Keratinocyte (primary cell): ENCODE data around the gene TFAP2B. TPM values are rescaled to one million over a fixed set of nuclear protein-coding genes. Genes with fewer than 3 reads are reported as not detected.

Source experiments
- DNase-seq: peaks from one replicate; pipeline ENCODE4 v3.0.0-alpha.2; 2011; ENCODE audit warnings: low read depth, missing footprints, low spot score
- FAIRE-seq: peaks from 2 replicates; lab custom pipeline; 2011; peaks lifted over from hg19 to GRCh38; lab: Jason Lieb, UNC
- H2AFZ ChIP-seq: 2 replicates; pipeline ENCODE4 v1.6.0; 2012; ENCODE audit warnings: low read length, control low read depth, inconsistent platforms; ENCODE audit not compliant: control insufficient read depth
- H3K27ac ChIP-seq: 2 replicates; pipeline ENCODE4 v1.5.1; 2011; ENCODE audit warnings: low read length; ENCODE audit not compliant: control insufficient read depth, insufficient read depth
- H3K27me3 ChIP-seq: 3 replicates; pipeline ENCODE4 v1.6.0; 2011; ENCODE audit warnings: low read length; ENCODE audit not compliant: control insufficient read depth, insufficient read depth; ENCODE audit errors: extremely low read depth
- H3K36me3 ChIP-seq, 2 experiments: 2 replicates in 1 of 2; 3 replicates in 1 of 2; pipeline ENCODE4 v1.5.1; 2011; ENCODE audit warnings: low read length in 2 of 2, mild to moderate bottlenecking in 1 of 2; ENCODE audit not compliant: control insufficient read depth in 2 of 2, insufficient read depth in 2 of 2; ENCODE audit errors: extremely low read depth in 1 of 2
- H3K4me1 ChIP-seq: 3 replicates; pipeline ENCODE4 v1.5.1; 2011; ENCODE audit warnings: low read length; ENCODE audit not compliant: control insufficient read depth, insufficient read depth; ENCODE audit errors: extremely low read depth
- H3K4me2 ChIP-seq: 3 replicates; pipeline ENCODE4 v1.6.0; 2011; ENCODE audit warnings: low read depth, low read length; ENCODE audit not compliant: control insufficient read depth, insufficient read depth; ENCODE audit errors: extremely low read depth
- H3K4me3 ChIP-seq, 3 experiments: fragments of 200-600 bp in 1 of 3; sonication (generic) in 1 of 3; 2 replicates in 2 of 3; 3 replicates in 1 of 3; pipeline ENCODE4 v1.5.1; 2011 to 2016; ENCODE audit warnings: low read length in 3 of 3, mild to moderate bottlenecking in 3 of 3, control low read depth in 2 of 3, inconsistent platforms in 1 of 3, low read depth in 1 of 3, mixed read lengths in 1 of 3, mixed run types in 1 of 3, moderate library complexity in 1 of 3; ENCODE audit not compliant: control insufficient read depth in 2 of 3, insufficient read depth in 2 of 3; ENCODE audit errors: extremely low read depth in 1 of 3
- H3K79me2 ChIP-seq: 2 replicates; pipeline ENCODE4 v1.6.0; 2012; ENCODE audit warnings: low read length; ENCODE audit not compliant: control insufficient read depth, insufficient read depth
- H3K9ac ChIP-seq: 3 replicates; pipeline ENCODE4 v1.6.0; 2011; ENCODE audit warnings: low read length; ENCODE audit not compliant: control insufficient read depth, insufficient read depth; ENCODE audit errors: extremely low read depth
- H3K9me1 ChIP-seq: 3 replicates; pipeline ENCODE4 v1.6.0; 2011; ENCODE audit warnings: low read length; ENCODE audit not compliant: control insufficient read depth, insufficient read depth; ENCODE audit errors: extremely low read depth
- H3K9me3 ChIP-seq: 2 replicates; pipeline ENCODE4 v1.5.1; 2012; ENCODE audit warnings: low read depth, low read length; ENCODE audit not compliant: control insufficient read depth
- H4K20me1 ChIP-seq: 3 replicates; pipeline ENCODE4 v1.6.0; 2011; ENCODE audit warnings: low read length; ENCODE audit not compliant: control insufficient read depth, insufficient read depth; ENCODE audit errors: extremely low read depth
- CTCF ChIP-seq, 3 experiments: IDR thresholded peaks in 1 of 3; conservative IDR thresholded peaks in 1 of 3; optimal IDR thresholded peaks in 1 of 3; 2 replicates in 2 of 3; 3 replicates in 1 of 3; pipeline versions ENCODE3 to v1.5.1; 2011; ENCODE audit warnings: low read length in 3 of 3, mild to moderate bottlenecking in 3 of 3, moderate library complexity in 2 of 3, control low read depth in 1 of 3, inconsistent platforms in 1 of 3; ENCODE audit not compliant: insufficient read depth in 2 of 3; ENCODE audit errors: extremely low read depth in 1 of 3
- EZH2 ChIP-seq: IDR thresholded peaks from one replicate; pipeline ENCODE4 v1.6.1; 2012; ENCODE audit warnings: inconsistent platforms, mild to moderate bottlenecking, low read length, moderate library complexity
- dilution Hi-C: fragments of 300-500 bp; cut with MboI; formaldehyde crosslinking; loops from one replicate; pipeline ENCODE4 v1.7.0; 2020; ENCODE audit warnings: low sequenced_read_pairs; ENCODE audit not compliant: extremely low pct_ligation_motif_present
- polyA minus RNA-seq, 3 experiments: library from RNA; depleted of rRNA, polyadenylated mRNA; stranded (reverse); fragments of >200 nt; gene quantifications; 1 replicate in 1 of 3; 2 replicates in 1 of 3; 3 replicates in 1 of 3; pipeline ENCODE4 v1.2.3, GENCODE V29; 2011
- polyA plus RNA-seq, 5 experiments: library from polyadenylated mRNA; depleted of rRNA in 3 of 5; stranded (reverse) in 3 of 5; stranded (forward) in 1 of 5; unstranded in 1 of 5; fragments of >200 nt; gene quantifications; 1 replicate in 1 of 5; 2 replicates in 3 of 5; 3 replicates in 1 of 5; pipeline versions ENCODE4 v1.2.1 to v1.2.3, GENCODE V29; 2011 to 2012; ENCODE audit warnings: missing spikeins in 2 of 5, low read depth in 1 of 5, low replicate concordance in 1 of 5

The TFAP2B gene
- polyA plus RNA-seq (0.01 to 0.08 TPM in 2 of 3 replicates, not detected in the other), polyA minus RNA-seq (0.43 TPM in 1 of 3 replicates, not detected in the others)
- not detected for polyA plus RNA-seq (2011; ENCODE audit: low read depth)
- not detected in 2 replicates for polyA plus RNA-seq (2011; cell fraction: cytosol; rRNA removed)
- polyA plus RNA-seq (2011; cell fraction: nucleus; rRNA removed) = not detected in 2 replicates
- 0.24 TPM in 1 of 2 replicates, not detected in the other for polyA plus RNA-seq (2012; ENCODE audit: low replicate concordance)
- polyA minus RNA-seq (2011; cell fraction: cytosol; rRNA and poly(A)+ RNA removed) = not detected
- polyA minus RNA-seq (2011; cell fraction: nucleus; rRNA and poly(A)+ RNA removed) = not detected in 2 replicates

GRCh38 chr6:50818673-50819072 is at the start of gene TFAP2B:
TFAP2B (plus strand) TSS chr6:50818871; CDS start chr6:50818892, 21 bp downstream.
- Histone ChIP-seq H4K20me1 (no peaks in the 10 kb centered on the region), H3K9me3 (no peaks in the 10 kb centered on the region), H3K4me1 (peaks cover 23% of the 10 kb centered on the region), H3K4me3 (peak within 1 kb of the TSS; percentile 30 to 74 (median 52)), H2AFZ (peak within 1 kb of the TSS; percentile 94), H3K79me2 (no peaks in the 10 kb centered on the region), H3K36me3 (no peaks in the 10 kb centered on the region), H3K9me1 (no peaks in the 10 kb centered on the region), H3K4me2 (peak within 1 kb of the TSS; percentile 91), H3K9ac (peak within 1 kb of the TSS; percentile 61), H3K27me3 (peaks cover 22% of the 10 kb centered on the region), H3K27ac (peak within 1 kb of the TSS; percentile 32)
- peak; percentile 20 for FAIRE-seq
- dilution Hi-C loops = no loop called here
- no peak for DNase-seq
- no peak for TF ChIP-seq EZH2
- no peak for TF ChIP-seq CTCF (optimal IDR thresholded peaks at IDR 0.05 in 1 of 3, IDR thresholded peaks at IDR 0.05 in 1 of 3, conservative IDR thresholded peaks at IDR 0.05 in 1 of 3; ENCODE audit: extremely low read depth in 1 of 3, insufficient read depth in 2 of 3, low read length in 3 of 3)

- H3K9me1 ChIP-seq = no peaks in the 10 kb centered on the region
- no peak for TF ChIP-seq EZH2
- dilution Hi-C loops = no loop called here
- H3K4me2 ChIP-seq = no peak overlapping the region
- no peaks in the 10 kb centered on the region for H3K4me1 ChIP-seq
- no peaks in the 10 kb centered on the region for H3K36me3 ChIP-seq
- no peaks in the 10 kb centered on the region for H3K79me2 ChIP-seq
- no peaks in the 10 kb centered on the region for H3K9me3 ChIP-seq
- DNase-seq (no peak), FAIRE-seq (no peak)
- no peak overlapping the region for H2AFZ ChIP-seq
- H3K4me3 ChIP-seq = no peak overlapping the region
- no peaks in the 10 kb centered on the region for H4K20me1 ChIP-seq
- no peak overlapping the region for H3K27ac ChIP-seq
- H3K27me3 ChIP-seq = no peaks in the 10 kb centered on the region
- no peak overlapping the region for H3K9ac ChIP-seq
Observed at GRCh38 chr6:50778696-50779095, 40.0 kb upstream of the TFAP2B start.
